ENCODE measurements around the gene ARIH2.

DNA sequence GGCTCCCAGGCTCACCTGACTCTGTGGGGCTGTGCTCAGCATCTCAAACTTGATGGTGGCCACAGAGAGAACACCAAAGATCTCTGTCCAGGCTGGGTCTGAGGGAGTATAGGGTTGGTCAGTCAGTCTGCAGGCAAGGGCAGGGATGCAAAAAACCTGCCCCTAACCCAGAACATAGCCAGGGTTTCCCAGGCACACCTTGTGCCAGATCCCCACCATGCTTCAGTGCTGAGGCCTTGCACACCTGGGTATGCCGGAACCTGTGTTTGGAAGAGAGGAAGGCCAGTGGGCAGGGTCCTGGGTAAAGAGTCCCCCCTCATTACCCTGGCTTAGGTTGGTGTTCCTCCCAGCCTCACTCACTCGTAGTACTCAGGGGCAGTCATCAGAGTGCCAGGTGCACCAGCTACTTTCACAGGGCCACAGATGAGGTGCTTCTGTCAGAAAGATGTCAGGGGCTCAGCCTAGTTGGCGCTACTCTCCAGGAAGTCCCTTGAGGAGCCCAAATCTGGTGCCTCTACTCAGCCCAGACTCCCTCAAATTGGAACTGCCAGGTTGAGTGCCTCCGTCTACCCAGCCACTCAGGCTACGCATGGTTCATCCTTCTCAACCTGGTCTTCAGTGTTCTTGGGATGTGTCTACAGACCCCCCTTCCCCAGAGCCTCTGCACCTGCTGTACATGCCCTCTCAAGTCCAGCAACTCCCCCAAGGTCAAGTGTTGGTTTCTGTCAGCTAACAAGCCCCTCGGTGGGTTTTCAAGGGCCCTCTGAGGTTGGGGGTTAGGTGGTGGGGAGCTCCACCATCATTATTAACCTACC is 98.0 kb downstream of the ARIH2 start:
- TF ChIP-seq POLR2A (IDR thresholded peaks at IDR 0.05), result no peak
- TF ChIP-seq, protein P1, sequence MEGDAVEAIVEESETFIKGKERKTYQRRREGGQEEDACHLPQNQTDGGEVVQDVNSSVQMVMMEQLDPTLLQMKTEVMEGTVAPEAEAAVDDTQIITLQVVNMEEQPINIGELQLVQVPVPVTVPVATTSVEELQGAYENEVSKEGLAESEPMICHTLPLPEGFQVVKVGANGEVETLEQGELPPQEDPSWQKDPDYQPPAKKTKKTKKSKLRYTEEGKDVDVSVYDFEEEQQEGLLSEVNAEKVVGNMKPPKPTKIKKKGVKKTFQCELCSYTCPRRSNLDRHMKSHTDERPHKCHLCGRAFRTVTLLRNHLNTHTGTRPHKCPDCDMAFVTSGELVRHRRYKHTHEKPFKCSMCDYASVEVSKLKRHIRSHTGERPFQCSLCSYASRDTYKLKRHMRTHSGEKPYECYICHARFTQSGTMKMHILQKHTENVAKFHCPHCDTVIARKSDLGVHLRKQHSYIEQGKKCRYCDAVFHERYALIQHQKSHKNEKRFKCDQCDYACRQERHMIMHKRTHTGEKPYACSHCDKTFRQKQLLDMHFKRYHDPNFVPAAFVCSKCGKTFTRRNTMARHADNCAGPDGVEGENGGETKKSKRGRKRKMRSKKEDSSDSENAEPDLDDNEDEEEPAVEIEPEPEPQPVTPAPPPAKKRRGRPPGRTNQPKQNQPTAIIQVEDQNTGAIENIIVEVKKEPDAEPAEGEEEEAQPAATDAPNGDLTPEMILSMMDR (IDR thresholded peaks at IDR 0.05), result no peak
- peak in 1 of 4 donors; percentile 2 for TF ChIP-seq POLR2AphosphoS5 (IDR thresholded peaks at IDR 0.05)
- TF ChIP-seq EP300 (IDR thresholded peaks at IDR 0.05), result no peak
